GM12878 (cell line): ENCODE measurements around the gene MLLT3. TPM values are rescaled to one million over a fixed set of nuclear protein-coding genes. Genes with fewer than 3 reads are reported as not detected.
A peak's percentile ranks its signal among the peaks of the same experiment; 100 is the strongest.

ENCODE experiments used
- CHD1 ChIP-seq: IDR thresholded peaks from 2 replicates; pipeline ENCODE4 v1.6.1; 2012; ENCODE audit warnings: low read depth, low read length, improper control_type of control experiment
- E2F4 ChIP-seq: IDR thresholded peaks from 2 replicates; pipeline ENCODE4 v1.6.1; 2012; ENCODE audit warnings: low read depth, low read length, improper control_type of control experiment
- E4F1 ChIP-seq: fragments of 450-650 bp; IDR thresholded peaks from 2 replicates; pipeline ENCODE4 v1.6.1; 2018; ENCODE audit warnings: borderline replicate concordance, mild to moderate bottlenecking; ENCODE audit not compliant: partially characterized antibody
- EGR1 ChIP-seq, 2 experiments: IDR thresholded peaks; 1 replicate in 1 of 2; 2 replicates in 1 of 2; pipeline ENCODE4 v1.6.1; 2011 to 2012; ENCODE audit warnings: low read depth in 2 of 2, low read length in 2 of 2, borderline replicate concordance in 1 of 2, mild to moderate bottlenecking in 1 of 2, moderate library complexity in 1 of 2
- ESRRA ChIP-seq: IDR thresholded peaks from 2 replicates; pipeline ENCODE4 v1.6.1; 2012; ENCODE audit warnings: mild to moderate bottlenecking, low read length, improper control_type of control experiment
- EZH2 ChIP-seq: IDR thresholded peaks from 2 replicates; pipeline ENCODE4 v1.6.1; 2012; ENCODE audit warnings: low read depth, mild to moderate bottlenecking, control low read depth, inconsistent platforms, low read length, borderline replicate concordance; ENCODE audit not compliant: control insufficient read depth
- FOXM1 ChIP-seq: IDR thresholded peaks from 2 replicates; pipeline ENCODE4 v1.6.1; 2012; ENCODE audit warnings: low read depth, mild to moderate bottlenecking, inconsistent platforms, low read length, moderate library complexity
- GABPA ChIP-seq: IDR thresholded peaks from 2 replicates; pipeline ENCODE4 v1.6.1; 2014; ENCODE audit warnings: antibody characterized with exemption, low read depth, mild to moderate bottlenecking, inconsistent platforms
- HCFC1 ChIP-seq: fragments of 150-350 bp; IDR thresholded peaks from 2 replicates; pipeline ENCODE4 v1.6.1; 2014; ENCODE audit warnings: low read length
- HDAC6 ChIP-seq: fragments of 200-600 bp; sonication (generic); IDR thresholded peaks from one replicate; pipeline ENCODE4 v1.8.0; 2017; ENCODE audit warnings: antibody characterized with exemption; ENCODE audit not compliant: unreplicated experiment
- HDGF ChIP-seq: fragments of 450-650 bp; IDR thresholded peaks from 2 replicates; pipeline ENCODE4 v1.6.1; 2016; ENCODE audit warnings: antibody characterized with exemption
- KLF5 ChIP-seq: fragments of 450-650 bp; IDR thresholded peaks from 2 replicates; pipeline ENCODE4 v1.6.1; 2014; ENCODE audit warnings: mild to moderate bottlenecking; ENCODE audit not compliant: partially characterized antibody
- LARP7 ChIP-seq: fragments of 450-650 bp; IDR thresholded peaks from 2 replicates; pipeline ENCODE4 v1.6.1; 2017; ENCODE audit warnings: mild to moderate bottlenecking
- MTA2 ChIP-seq: fragments of 450-650 bp; IDR thresholded peaks from 2 replicates; pipeline ENCODE4 v1.6.1; 2016; ENCODE audit warnings: low read depth, mild to moderate bottlenecking, moderate library complexity
- NR2C2 ChIP-seq: IDR thresholded peaks from 2 replicates; pipeline ENCODE4 v1.6.1; 2011; ENCODE audit warnings: borderline replicate concordance, low read depth; ENCODE audit not compliant: control insufficient read depth, insufficient read length
- POLR2AphosphoS2 ChIP-seq: IDR thresholded peaks from 2 replicates; pipeline ENCODE4 v1.6.1; 2011; ENCODE audit warnings: low read depth, mild to moderate bottlenecking, low read length, improper control_type of control experiment, moderate library complexity
- RAD21 ChIP-seq: IDR thresholded peaks from 2 replicates; pipeline ENCODE4 v1.6.1; 2011; ENCODE audit warnings: mild to moderate bottlenecking, low read depth, low read length, moderate library complexity; ENCODE audit not compliant: insufficient read depth
- RELB ChIP-seq: fragments of 450-650 bp; IDR thresholded peaks from 2 replicates; pipeline ENCODE4 v1.6.1; 2017; ENCODE audit warnings: low read depth, mild to moderate bottlenecking, moderate library complexity
- RFX5 ChIP-seq: IDR thresholded peaks from 2 replicates; pipeline ENCODE4 v1.6.1; 2011; ENCODE audit warnings: low read depth, low read length, improper control_type of control experiment
- SMARCA5 ChIP-seq: fragments of 450-650 bp; IDR thresholded peaks from 2 replicates; pipeline ENCODE4 v1.6.1; 2017; ENCODE audit warnings: mild to moderate bottlenecking
- SREBF2 ChIP-seq: IDR thresholded peaks from 2 replicates; pipeline ENCODE4 v1.6.1; 2012; ENCODE audit warnings: mild to moderate bottlenecking, low read length
- ZNF217 ChIP-seq: fragments of 450-650 bp; IDR thresholded peaks from 2 replicates; pipeline ENCODE4 v1.6.1; 2017; ENCODE audit warnings: antibody characterized with exemption, mild to moderate bottlenecking
- polyA plus RNA-seq, 11 experiments: library from polyadenylated mRNA; depleted of rRNA in 4 of 11; unstranded in 6 of 11; stranded (reverse) in 5 of 11; fragments of >200 nt; fragmentation: Nextera tagmentation in 4 of 11; fragmentation: Illumina TruSeq in 1 of 11; extraction: Ambion mirVana in 4 of 11; extraction: Trizol in 1 of 11; gene quantifications; 1 replicate in 1 of 11; 2 replicates in 10 of 11; pipeline versions ENCODE4 v1.2.1 to v1.2.3, GENCODE V29; 2011 to 2016; ENCODE audit warnings: inconsistent platforms in 2 of 11, missing spikeins in 2 of 11, low read depth in 1 of 11
- total RNA-seq, 4 experiments: library from RNA; depleted of rRNA in 3 of 4; stranded (reverse); fragments of >200 nt in 3 of 4; fragmentation: Illumina TruSeq in 1 of 4; extraction: Trizol in 1 of 4; gene quantifications; 2 replicates each; pipeline versions ENCODE4 v1.2.1 to v1.2.3, GENCODE V29; 2013 to 2021

The MLLT3 gene
- total and polyA plus RNA-seq, 10 of the 15 experiments (the other 5 are each of a cell fraction or from before 2014, with no cell fraction given): 17.7 to 72.3 (median 35.6) TPM

- TF ChIP-seq E4F1: no peak
- no peak for TF ChIP-seq HDAC6
- no peak for TF ChIP-seq ESRRA
- no peak for TF ChIP-seq CHD1
- TF ChIP-seq FOXM1: peak; percentile 71
- TF ChIP-seq EGR1 (IDR thresholded peaks at IDR 0.05; ENCODE audit: borderline replicate concordance in 1 of 2, low read depth in 2 of 2, low read length in 2 of 2): no peak
- no peak for TF ChIP-seq HCFC1
- no peak for TF ChIP-seq SREBF2
- no peak for TF ChIP-seq NR2C2
- TF ChIP-seq SMARCA5: peak; percentile 78; the same call in 1 of the 2 replicates
- TF ChIP-seq EZH2: no peak
- no peak for TF ChIP-seq LARP7
- peak; percentile 82; the same call in 1 of the 2 replicates for TF ChIP-seq RELB
- no peak for TF ChIP-seq MTA2
- peak; percentile 98 for TF ChIP-seq RAD21
- TF ChIP-seq ZNF217: no peak
- TF ChIP-seq KLF5: peak; percentile 25
- TF ChIP-seq HDGF: no peak
- no peak for TF ChIP-seq POLR2AphosphoS2
- no peak for TF ChIP-seq GABPA
- TF ChIP-seq E2F4: no peak
- TF ChIP-seq RFX5: no peak
These were observed 2.1 kb upstream of the MLLT3 start (continued) for GRCh38 chr9:20624201-20625002.
